HG03139 (cell line): Measurements from ENCODE around the gene NAA30.
"Not testable (repeated sequence)": the region's sequence is repeated elsewhere in the genome, so short reads cannot be mapped to it uniquely, and the experiment has no call there.

Experiments
- ATAC-seq: cut with Tn5 transposase; IDR thresholded peaks from one replicate; pipeline ENCODE4 v1.9.1; 2021; ENCODE audit not compliant: unreplicated experiment

The NAA30 gene

DNA sequence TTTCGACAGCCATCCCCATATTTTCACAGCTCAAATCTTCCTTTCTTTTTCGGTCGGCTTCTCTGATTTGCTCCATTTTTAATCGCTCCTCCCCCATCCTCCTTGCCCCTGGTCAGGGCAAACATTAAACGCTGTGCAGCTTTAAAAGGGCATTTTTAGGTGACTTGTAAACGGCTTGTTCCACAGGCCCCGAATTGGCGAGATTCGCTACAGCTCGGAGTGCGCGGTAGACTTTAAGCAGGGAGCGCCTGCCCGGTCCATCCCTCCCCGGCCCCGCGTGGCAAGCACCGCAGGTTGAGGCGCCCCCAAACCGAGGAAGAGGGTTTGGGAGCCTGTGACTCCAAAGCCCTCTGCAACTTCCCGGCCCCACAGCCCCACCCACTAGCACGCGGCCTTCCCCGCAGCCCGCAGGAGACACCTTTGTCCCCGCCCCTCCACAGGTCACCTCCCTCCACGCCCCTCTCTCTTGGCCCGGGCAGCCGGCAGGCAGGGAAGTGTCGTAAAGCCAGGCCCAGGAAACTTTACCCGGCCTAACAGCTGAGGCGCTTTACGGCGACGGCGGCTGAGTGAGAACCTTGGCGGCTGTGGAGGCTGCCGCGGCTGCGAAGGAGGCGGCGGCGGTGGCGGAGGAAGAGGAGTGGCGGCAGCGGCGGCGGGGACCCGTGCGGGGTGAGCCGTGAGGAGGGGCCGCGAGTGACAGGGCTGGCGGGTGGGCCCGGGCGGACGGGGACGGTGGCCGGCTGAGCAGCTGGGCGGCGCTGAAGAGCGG is at the start of gene NAA30:
Gene NAA30, plus strand, starts transcription at position 550 of the 769 bp plus-strand sequence. CDS start 372 bp downstream, outside the sequence.
- ATAC-seq = peak; percentile 72

DNA sequence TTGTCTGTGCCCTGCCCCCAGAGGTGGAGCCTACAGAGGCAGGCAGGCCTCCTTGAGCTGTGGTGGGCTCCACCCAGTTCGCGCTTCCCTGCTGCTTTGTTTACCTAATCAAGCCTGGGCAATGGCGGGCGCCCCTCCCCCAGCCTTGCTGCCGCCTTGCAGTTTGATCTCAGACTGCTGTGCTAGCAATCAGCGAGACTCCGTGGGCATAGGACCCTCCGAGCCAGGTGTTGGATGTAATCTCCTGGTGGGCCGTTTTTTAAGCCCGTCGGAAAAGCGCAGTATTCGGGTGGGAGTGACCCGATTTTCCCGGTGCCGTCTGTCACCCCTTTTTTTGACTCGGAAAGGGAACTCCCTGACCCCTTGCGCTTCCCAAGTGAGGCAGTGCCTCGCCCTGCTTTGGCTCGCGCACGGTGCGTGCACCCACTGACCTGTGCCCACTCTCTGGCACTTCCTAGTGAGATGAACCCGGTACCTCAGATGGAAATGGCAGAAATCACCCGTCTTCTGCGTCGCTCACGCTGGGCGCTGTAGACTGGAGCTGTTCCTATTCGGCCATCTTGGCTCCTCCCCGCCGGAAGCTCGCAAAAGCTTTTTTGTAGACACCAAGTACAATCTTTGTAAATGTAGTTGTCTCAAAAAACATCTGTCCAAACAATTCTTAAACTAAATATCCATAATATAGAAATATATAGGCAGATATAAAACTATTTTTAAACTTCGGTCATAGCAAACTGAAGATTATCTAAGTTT is 46.7 kb upstream of the NAA30 start:
- not testable (repeated sequence) for ATAC-seq

DNA sequence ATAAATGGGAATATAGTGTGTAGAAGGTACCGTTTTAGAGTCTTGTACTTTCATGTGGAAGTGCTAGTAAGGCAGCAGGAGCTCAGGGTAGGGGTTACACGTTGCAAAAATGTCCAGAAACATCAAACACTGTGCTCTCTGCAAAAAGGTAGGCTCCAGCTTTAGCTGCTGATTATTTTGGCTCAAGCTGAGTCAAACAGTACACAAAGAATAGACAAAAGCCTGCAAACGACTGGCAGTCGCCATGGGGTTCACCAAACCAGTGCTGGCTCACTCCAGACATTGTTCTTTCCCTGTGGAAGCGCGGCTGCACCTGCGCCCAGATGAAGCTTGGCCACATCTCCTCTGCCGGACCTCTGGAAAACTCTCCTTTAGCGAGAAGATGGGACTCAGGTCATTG is 45.3 kb upstream of the NAA30 start:
- ATAC-seq = no peak

DNA sequence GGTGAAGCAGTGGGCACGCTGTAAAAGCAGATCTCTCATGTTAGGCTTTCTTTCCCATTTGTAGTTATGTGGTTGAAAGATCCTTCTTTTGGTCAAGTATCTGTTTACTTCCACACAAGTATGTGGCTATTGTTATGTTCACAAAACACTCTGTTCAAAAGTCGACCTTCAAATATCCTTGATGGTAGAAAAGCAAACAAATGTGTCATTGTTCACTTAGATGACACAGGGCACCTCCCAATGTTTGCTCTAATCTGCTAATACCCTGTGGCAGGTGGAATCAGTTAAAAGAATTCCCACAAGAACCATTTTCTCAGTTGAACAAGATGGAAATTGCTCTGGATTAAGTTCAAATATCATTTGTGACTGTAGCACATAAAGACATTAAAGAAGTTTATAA is 43.6 kb upstream of the NAA30 start:
- no peak for ATAC-seq

DNA sequence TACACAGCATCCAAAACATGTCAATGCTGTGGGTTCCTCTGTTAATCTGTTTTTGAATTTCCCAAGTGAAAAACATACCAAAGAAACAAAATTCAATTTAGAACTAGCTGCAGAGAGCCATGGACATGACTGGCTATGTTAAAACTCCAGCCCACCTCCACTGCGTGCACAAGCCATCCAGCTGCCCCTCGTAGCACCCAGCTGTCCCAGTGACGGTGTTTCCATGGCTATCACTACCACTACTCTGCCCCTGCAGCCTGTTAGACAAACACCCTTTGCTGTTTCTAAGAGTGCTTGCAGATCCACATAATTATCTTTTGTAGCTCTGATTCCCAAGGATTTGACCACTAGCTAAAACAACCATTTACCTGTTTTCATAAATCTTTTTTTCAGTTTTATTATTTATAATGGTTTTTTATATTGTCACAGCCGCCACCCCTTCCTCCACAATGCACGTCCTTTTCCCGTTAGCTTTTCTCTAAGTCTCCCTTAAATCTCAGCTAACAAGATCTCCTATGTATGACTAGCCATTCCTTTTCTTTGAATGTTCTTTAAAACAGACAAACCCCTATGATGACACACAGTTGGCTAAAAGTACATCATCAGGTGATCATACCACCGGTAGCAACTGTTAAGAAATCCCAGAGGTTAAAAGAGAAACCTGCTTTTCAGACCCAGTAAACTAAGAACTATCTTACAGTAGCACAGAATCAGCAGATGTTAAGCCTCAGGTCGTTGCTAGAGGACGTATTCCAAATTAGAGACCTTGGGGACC is 37.8 kb upstream of the NAA30 start:
- ATAC-seq = no peak

DNA sequence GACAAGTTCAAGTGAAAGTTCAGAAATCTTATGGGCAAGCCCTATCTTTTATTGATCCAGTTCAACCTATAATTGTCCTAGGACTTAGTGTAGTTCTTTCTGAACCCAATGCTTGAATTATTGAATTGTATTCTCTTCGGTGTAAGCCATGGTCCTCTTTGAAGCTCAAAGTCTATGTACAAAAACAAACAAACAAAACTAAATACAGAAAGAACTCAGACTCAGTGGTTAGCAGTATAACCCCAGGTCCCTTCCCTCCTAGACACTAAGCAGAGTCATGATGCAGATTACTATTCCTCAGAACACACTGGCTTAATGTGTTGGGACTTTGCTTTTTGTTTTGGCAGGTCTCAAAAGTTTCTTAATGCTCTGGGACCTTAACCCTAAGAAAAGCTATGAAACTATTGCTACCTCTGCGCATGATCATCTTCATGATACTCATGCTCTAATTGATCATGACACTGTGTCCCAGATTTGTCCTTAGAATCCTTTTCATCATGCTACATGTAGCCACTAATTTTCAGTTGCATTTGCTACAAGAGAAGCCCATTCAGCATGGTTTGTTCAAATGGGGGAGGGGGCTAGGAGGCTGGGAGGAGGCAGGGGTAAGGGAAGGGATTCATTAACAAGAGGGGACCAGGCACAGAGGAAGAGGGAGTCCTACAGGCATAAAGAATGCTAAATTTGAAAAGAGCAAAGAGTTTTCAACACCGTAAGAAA is 35.1 kb upstream of the NAA30 start:
- ATAC-seq = no peak

DNA sequence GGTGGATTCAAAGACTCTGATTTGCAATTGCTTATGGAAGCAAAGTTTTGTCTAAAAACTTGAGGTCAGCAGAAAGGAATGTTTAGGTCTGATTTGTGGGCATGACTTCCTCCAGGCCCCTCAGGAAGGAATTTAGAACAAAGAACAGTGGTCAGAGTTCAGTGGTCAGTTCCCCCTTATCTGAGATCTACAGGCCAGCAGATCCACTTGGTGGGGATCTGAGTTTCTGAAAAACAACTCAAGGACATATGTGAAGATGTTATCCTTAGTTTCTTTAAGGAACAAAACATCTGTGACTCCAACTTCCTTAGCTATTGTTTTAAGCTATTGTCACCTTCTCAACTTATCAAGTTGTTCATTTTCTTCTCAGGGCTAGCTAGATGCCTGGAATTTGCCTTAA is 28.0 kb upstream of the NAA30 start:
- no peak for ATAC-seq

DNA sequence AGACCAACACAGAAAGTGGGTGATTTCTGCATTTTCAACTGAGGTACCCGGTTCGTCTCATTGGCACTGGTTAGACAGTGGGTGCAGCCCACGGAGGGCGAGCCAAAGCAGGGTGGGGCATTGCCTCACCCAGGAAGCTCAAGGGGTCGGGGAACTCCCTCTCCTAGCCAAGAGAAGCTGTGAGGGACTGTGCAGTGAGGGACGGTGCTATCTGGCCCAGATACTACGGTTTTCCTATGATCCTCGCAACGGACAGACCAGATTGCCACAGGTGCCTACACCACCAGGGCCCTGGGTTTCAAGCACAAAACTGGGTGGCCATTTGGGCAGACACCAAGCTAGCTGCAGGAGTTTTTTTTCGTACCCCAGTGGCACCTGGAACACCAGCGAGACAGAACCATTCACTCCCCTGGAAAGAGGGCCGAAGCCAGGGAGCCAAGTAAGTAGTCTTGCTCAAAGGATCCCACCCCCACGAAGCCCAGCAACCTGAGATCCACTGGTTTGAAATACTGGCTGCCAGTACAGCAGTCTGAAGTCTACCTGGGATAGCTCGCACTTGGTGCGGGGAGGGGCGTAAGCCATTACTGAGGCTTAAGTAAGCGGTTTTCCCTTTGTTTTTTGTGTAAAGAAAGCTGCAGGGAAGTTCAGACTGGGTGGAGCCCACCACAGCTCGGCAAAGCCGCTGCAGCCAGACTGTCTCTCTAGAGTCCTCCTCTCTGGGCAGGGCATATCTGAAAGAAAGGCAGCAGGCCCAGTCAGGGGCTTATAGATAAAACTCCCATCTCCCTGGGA is 25.5 kb upstream of the NAA30 start:
- ATAC-seq = no peak

DNA sequence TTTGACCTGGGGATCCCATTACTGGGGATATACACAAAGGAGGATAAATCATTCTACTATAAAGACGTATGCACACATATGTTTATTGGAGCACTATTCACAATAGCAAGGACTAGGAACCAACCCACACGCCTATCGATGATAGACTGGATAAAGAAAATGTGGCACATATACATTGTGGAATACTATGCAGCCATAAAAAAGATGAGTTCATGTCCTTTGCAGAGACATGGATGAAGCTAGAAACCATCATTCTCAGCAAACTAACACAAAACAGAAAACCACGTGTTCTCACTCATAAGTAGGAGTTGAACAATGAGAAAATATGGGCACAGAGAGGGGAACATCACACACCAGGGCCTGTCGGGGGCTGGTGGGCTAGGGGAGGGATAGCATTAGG is 20.2 kb upstream of the NAA30 start:
- not testable (repeated sequence) for ATAC-seq

DNA sequence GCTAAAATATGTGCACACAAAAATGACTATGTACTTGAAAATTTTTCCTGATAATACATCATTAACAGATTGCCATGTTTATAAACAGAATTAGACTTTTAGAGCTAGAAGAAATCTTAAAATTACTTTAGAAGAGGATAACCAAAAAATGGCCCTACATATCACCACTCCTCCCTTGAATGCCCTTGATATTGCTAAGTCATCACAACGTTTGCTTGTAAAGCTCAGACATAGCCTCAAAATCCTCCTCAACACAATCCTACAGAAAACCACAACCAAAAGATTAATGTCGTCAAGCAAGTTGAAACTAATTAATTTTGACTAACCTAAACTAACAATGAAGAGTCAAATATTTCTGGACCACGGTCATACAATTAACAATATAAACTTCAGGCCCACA is 19.4 kb upstream of the NAA30 start:
- ATAC-seq = no peak

DNA sequence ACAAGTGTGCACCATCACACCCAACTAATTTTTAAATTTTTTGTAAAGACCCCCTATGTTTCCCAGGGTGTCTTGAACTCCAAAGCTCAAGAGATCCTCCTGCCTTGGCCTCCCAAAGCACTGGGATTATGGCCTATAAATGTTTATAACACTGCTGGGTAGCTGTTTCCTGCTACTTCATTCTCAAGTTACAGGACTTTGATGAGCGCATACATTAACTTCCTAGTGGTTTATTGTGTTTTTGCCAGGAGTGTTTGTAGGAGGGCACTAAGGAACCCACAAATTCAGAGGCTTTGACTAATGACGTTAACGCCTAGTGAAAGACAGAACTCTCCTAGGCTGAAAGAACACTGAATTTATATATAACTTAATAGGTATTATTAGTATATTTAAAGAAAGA is 15.2 kb upstream of the NAA30 start:
- ATAC-seq = no peak

DNA sequence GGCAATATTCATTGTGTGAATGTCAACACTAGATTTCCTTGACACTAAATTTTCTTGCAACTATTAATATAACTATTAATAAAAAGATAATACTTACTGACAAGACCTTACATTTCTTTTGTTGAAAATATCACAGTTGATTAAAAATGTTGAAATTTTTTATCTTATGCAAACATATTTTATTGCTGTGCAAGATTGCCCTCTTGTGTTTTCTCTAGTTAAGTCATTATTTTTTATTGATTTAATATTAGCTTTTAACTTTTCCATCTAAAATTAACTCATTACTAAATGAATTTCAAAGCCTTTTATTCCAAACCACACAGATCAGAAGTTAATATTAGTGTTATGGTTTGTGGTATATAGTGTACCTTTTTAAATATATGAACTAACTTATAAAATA is 11.7 kb upstream of the NAA30 start:
- no peak for ATAC-seq

DNA sequence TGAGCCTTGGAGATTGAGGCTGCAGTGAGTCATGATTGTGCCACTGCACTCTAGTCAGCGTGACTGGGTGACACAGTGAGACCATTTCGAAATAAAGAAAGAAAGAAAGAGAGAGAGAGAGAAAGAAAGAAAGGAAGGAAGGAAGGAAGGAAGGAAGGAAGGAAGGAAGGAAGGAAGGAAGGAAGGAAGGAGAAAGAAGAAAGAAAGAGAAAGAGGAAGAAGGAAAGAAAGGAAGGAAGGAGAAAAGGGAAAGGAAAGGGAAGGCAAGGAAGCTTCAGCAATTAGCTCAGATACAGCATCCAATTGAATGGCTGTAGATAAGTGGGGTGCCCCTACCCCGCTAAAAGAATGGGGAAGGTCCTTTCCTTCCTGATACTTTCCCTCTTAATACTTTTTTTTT is 9.5 kb upstream of the NAA30 start:
- no peak for ATAC-seq

DNA sequence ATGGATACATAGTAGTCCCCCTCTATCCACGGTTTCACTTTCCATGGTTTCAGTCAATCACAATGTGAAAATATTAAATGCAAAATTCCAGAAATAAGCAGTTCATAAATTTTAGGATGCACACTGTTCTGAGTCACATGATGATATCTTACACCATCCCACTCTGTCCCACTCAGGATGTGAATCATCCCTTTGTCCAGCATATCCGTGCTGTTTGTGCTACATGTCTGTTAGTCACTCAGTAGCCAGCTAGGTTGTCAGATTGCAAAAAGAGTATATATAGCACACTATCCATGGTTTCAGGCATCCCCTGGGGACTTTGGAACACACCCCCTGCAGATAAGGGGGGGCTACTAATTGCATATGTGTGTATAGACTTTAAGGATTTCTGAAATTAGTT is 8.1 kb upstream of the NAA30 start:
- ATAC-seq = no peak

DNA sequence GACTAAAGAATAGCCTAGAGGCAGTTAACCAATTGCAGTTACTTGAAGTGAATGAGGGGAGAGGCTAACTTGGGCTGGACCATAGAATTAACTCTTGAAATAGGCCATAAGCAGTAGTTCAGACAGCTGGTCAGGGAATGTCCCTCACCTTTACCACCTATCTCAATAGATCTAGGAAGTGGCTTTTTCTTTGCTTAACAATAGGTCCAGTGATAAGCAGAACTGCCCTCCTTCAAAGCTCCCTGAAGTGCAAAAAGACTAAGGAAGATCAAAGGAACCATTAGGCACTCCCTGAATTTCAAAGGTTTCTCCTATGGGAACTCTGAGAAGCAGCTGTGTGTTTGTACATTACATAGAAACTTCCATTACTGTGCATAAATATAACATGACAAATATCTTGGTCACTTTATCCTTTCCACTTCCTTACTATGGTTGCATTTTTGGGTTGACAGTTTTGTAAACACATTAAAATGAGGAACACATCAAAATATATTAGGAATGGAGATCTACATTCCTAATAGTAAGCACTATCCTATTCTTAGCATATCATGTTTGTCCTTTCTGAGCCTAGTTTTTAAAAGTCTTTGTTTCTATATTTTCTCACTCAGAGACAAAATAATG is 7.2 kb upstream of the NAA30 start:
- ATAC-seq = no peak

DNA sequence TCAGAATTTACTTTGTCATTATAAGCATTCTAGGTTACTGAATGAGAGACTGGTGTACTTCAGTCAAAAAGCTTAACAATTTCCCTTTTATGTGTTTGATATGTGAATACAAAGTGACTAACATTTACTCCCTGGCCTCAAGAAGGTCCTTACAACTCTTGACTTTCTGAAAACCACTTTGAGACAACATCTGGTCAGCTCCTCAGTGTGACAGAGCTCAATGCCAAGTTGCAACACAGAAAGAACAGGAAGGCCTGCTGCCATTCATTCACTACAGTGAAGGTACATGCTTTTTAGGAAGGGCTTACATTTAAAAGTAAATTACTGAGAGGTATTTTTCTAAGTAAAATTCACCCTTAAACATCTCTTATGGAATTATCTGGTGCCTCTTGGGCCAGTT is 2.3 kb upstream of the NAA30 start:
- ATAC-seq = no peak

DNA sequence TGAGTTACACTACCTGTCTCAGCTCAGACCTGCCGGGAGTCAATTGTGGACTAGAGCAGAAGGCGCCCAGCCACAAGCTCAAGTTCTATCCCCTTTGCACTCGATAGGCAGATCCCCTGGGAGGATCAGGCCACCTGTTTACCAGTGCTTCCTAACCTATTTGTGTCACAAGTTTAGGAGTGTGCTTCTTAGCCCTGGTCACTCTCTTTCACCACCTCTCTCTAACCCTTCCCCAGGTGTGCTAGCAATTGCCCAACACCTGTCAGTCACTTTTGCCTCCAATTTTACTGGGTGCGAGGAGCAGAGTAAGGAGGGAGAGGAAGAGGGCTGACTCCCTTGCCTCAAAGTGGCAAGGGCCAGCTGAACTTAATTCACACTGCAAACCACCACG is 745 bp upstream of the NAA30 start:
- ATAC-seq = no peak

DNA sequence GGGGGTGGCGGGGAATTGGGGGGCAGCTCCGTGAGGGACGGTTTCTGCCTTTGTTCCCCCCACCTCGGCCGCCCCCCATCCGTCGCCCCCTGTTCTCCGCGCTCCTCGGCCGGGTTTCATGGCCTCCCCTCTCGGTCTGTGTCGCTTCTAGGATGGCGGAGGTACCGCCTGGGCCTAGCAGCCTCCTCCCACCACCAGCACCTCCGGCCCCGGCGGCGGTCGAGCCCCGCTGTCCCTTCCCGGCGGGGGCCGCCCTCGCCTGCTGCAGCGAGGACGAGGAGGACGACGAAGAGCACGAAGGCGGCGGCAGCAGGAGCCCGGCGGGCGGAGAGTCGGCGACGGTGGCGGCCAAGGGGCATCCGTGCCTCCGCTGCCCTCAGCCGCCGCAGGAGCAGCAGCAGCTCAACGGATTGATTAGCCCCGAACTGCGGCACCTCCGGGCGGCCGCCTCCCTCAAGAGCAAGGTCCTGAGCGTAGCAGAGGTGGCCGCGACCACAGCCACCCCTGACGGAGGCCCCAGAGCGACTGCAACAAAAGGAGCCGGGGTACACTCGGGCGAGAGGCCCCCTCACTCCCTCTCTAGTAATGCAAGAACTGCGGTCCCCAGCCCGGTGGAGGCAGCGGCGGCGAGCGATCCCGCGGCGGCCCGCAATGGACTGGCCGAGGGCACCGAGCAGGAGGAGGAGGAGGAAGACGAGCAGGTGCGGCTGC is 575 bp downstream of the NAA30 start:
- ATAC-seq = peak; percentile 34

DNA sequence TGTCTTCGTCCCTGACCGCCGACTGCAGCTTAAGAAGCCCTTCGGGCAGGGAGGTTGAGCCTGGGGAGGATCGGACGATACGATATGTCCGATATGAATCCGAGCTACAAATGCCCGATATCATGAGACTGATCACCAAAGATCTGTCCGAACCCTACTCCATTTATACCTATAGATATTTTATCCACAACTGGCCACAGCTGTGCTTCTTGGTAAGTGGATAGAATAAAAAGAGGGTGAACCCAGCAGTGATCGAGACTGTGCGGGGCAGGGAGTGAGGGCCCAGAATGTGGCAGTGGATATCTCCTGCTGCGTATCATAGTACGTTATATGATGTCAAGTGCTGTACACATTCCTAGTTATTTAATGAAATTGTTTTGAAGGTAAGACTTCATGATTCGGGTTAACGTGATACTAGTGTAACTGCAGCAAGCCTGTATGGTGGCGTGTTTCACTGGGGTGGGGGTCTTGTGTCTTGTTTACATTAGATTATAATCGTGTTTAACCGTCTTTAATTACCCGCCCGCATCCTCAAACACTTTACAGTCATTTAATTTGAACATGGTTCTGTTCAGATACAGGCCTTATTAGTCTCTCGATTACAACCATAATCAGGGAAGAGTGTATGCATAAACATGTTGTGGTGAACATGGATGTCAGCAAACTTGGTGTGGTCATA is 1.3 kb downstream of the NAA30 start:
- ATAC-seq = no peak
